H1 (cell line): ENCODE measurements around the gene ZFAND5.

Source experiments
- ATF2 ChIP-seq: IDR thresholded peaks from 2 replicates; pipeline ENCODE4 v1.6.1; 2012; ENCODE audit warnings: low read length, inconsistent platforms
- CHD7 ChIP-seq: fragments of 300-600 bp; sonication (generic); IDR thresholded peaks from 2 replicates; pipeline ENCODE4 v1.7.1; 2012; ENCODE audit warnings: low read length, moderate library complexity, mild to moderate bottlenecking, inconsistent platforms; ENCODE audit not compliant: insufficient replicate concordance
- CTCF ChIP-seq, 3 experiments: IDR thresholded peaks; 1 replicate in 2 of 3; 2 replicates in 1 of 3; pipeline versions ENCODE4 v1.5.1 to v1.6.1; 2011; ENCODE audit warnings: low read length in 3 of 3, mild to moderate bottlenecking in 3 of 3, inconsistent platforms in 2 of 3, low read depth in 1 of 3, moderate library complexity in 1 of 3; ENCODE audit not compliant: insufficient read depth in 1 of 3; ENCODE audit errors: control extremely low read depth in 1 of 3
- EP300 ChIP-seq, 2 experiments: IDR thresholded peaks; 1 replicate in 1 of 2; 2 replicates in 1 of 2; pipeline ENCODE4 v1.6.1; 2011 to 2012; ENCODE audit warnings: low read depth in 2 of 2, low read length in 2 of 2, mild to moderate bottlenecking in 2 of 2, borderline replicate concordance in 1 of 2, inconsistent platforms in 1 of 2, moderate library complexity in 1 of 2
- EZH2 ChIP-seq: fragments of 200-600 bp; sonication (generic); IDR thresholded peaks from 2 replicates; pipeline ENCODE4 v1.7.1; 2012; ENCODE audit warnings: low read depth, mild to moderate bottlenecking, moderate library complexity, low read length, inconsistent platforms; ENCODE audit not compliant: severe bottlenecking
- GTF2F1 ChIP-seq: IDR thresholded peaks from 2 replicates; pipeline ENCODE4 v1.6.1; 2012; ENCODE audit warnings: low read depth, low read length, improper control_type of control experiment, borderline replicate concordance
- POLR2A ChIP-seq, 2 experiments: IDR thresholded peaks; 1 replicate in 1 of 2; 2 replicates in 1 of 2; pipeline ENCODE4 v1.6.1; 2011; ENCODE audit warnings: low read depth in 2 of 2, low read length in 2 of 2, mild to moderate bottlenecking in 2 of 2; ENCODE audit errors: control extremely low read depth in 1 of 2
- RAD21 ChIP-seq, 2 experiments: IDR thresholded peaks in 1 of 2; conservative IDR thresholded peaks in 1 of 2; 2 replicates each; pipeline ENCODE4 v1.6.1; 2011; ENCODE audit warnings: low read depth in 2 of 2, low read length in 2 of 2, improper control_type of control experiment in 1 of 2, inconsistent platforms in 1 of 2, mild to moderate bottlenecking in 1 of 2, moderate library complexity in 1 of 2
- RBBP5 ChIP-seq: IDR thresholded peaks from 2 replicates; pipeline ENCODE4 v1.7.1; 2012; ENCODE audit warnings: low read depth, mild to moderate bottlenecking, inconsistent platforms, low read length, moderate library complexity, borderline replicate concordance
- RFX5 ChIP-seq: IDR thresholded peaks from 2 replicates; pipeline ENCODE4 v1.6.1; 2011; ENCODE audit warnings: low read depth, low read length, improper control_type of control experiment, borderline replicate concordance
- SIX5 ChIP-seq: IDR thresholded peaks from 2 replicates; pipeline ENCODE4 v1.6.1; 2011; ENCODE audit warnings: mild to moderate bottlenecking, low read depth, low read length
- TBP ChIP-seq: IDR thresholded peaks from 2 replicates; pipeline ENCODE4 v1.6.1; 2011; ENCODE audit warnings: low read depth, low read length, improper control_type of control experiment
- TCF12 ChIP-seq: IDR thresholded peaks from 2 replicates; pipeline ENCODE4 v1.6.1; 2011; ENCODE audit warnings: low read depth, mild to moderate bottlenecking, low read length

GRCh38 chr9:72399391-72399790 lies 34.4 kb upstream of the ZFAND5 start:
- TF ChIP-seq CTCF (IDR thresholded peaks at IDR 0.05; ENCODE audit: control extremely low read depth in 1 of 3, insufficient read depth in 1 of 3, low read depth in 1 of 3, low read length in 3 of 3) (no peak), TBP (no peak), RFX5 (no peak), GTF2F1 (no peak), EP300 (IDR thresholded peaks at IDR 0.05; ENCODE audit: borderline replicate concordance in 1 of 2, low read depth in 2 of 2, low read length in 2 of 2) (no peak), CHD7 (no peak), POLR2A (IDR thresholded peaks at IDR 0.05; ENCODE audit: control extremely low read depth in 1 of 2, low read depth in 2 of 2, low read length in 2 of 2) (no peak), SIX5 (no peak), RAD21 (IDR thresholded peaks at IDR 0.05 in 1 of 2, conservative IDR thresholded peaks at IDR 0.05 in 1 of 2; ENCODE audit: low read depth in 2 of 2, low read length in 2 of 2) (no peak), EZH2 (no peak), TCF12 (no peak), ATF2 (no peak), RBBP5 (no peak)
